Measurements from ENCODE around the gene OMP.

DNA sequence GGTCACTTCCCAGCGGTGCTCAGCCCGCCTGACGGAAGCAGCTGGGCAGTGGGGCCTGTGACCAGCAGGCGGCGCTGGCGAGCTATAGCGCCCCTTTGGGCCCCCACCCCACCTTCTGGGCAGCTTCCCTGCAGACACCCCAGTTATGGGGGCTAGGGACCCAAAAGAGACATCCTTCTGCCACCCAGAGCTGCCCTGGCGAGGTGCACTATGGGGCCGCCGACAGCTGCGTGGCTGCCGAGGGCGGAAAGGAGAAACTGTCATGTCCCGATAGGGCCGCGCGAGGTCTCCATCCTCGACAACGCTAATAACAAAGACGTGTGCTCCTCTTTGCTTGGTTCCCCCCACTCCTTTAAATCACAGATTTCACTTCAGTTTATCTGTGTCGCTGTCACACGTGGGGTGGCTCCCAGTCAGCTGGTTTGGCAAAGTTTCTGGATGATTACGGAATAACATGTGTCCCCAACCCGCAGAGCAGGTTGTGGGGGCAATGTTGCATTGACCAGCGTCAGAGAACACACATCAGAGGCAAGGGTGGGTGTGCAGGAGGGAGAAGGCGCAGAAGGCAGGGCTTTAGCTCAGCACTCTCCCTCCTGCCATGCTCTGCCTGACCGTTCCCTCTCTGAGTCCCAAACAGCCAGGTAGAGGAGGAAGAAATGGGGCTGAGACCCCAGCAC, 24.7 kb downstream of the OMP start:
- TF ChIP-seq TAF1 (IDR thresholded peaks at IDR 0.05; ENCODE audit: borderline replicate concordance, low read depth, low read length) (no peak), POLR2AphosphoS5 (IDR thresholded peaks at IDR 0.05; ENCODE audit: low read depth, low read length) (no peak), POLR2A (IDR thresholded peaks at IDR 0.05; ENCODE audit: low read depth, low read length) (no peak)

All from GM12892 (cell line).